HCT116 (cell line): ENCODE measurements around the gene SULT1A2. TPM values are rescaled to one million over a fixed set of nuclear protein-coding genes. Genes with fewer than 3 reads are reported as not detected.

ENCODE experiments used
- ATAC-seq: fragments of 200-7000 bp; cut with Tn5 transposase; 2 replicates; pipeline ENCODE4 v1.9.1; 2020; ENCODE audit warnings: mild to moderate bottlenecking, moderate library complexity
- BruUV-seq: library from RNA; stranded (reverse); fragments of 400-500 nt; replicated peaks from 2 replicates; lab custom pipeline; 2021; lab: Mats Ljungman, UMichigan
- CTCF ChIA-PET: fragments of 300-600 bp; sonication (Branson Sonifier 250); formaldehyde crosslinking; loops from one replicate; lab custom pipeline; 2021; ENCODE audit warnings: antibody characterized with exemption; lab: Charles Lee
- POLR2A ChIA-PET: fragments of 300-600, 350-600 bp; sonication (Branson Sonifier 250); formaldehyde crosslinking; loops from one replicate; lab custom pipeline; 2021; ENCODE audit warnings: antibody characterized with exemption; lab: Charles Lee
- RAD21 ChIA-PET, 2 experiments: fragments of 300-600 bp; sonication (Branson Sonifier 250); formaldehyde crosslinking; loops; one replicate each; lab custom pipeline; 2023; ENCODE audit warnings: low total read pairs in 2 of 2; ENCODE audit not compliant: uncharacterized antibody in 2 of 2, unreplicated experiment in 2 of 2, low non-redundant PET in 1 of 2; lab: Charles Lee
- DNase-seq: peaks from one replicate; pipeline ENCODE4 v3.0.0-alpha.2; 2010; ENCODE audit warnings: low read depth, low spot score
- H2AFZ ChIP-seq: fragments of 200-600 bp; shearing (Covaris generic), sonication (generic); 2 replicates; pipeline ENCODE4 v1.6.1; 2017; ENCODE audit warnings: low read depth, mixed run types, mixed read lengths, antibody characterized with exemption, low read length; ENCODE audit not compliant: poor library complexity, severe bottlenecking
- H3K27ac ChIP-seq: 2 replicates; pipeline ENCODE4 v1.5.1; 2012; ENCODE audit warnings: low read depth, low read length
- H3K27me3 ChIP-seq: fragments of 200-600 bp; sonication (generic); 2 replicates; pipeline ENCODE4 v1.6.1; 2016; ENCODE audit warnings: mixed run types, low read length, mixed read lengths; ENCODE audit not compliant: insufficient read depth
- H3K36me3 ChIP-seq, 2 experiments: fragments of 200-500 bp in 1 of 2; fragments of 200-600 bp in 1 of 2; sonication (Bioruptor generic) in 1 of 2; sonication (generic) in 1 of 2; 2 replicates each; pipeline versions ENCODE4 v1.5.1 to v1.6.1; 2014 to 2016; ENCODE audit warnings: low read length in 2 of 2, inconsistent platforms in 1 of 2, mixed read lengths in 1 of 2, mixed run types in 1 of 2; ENCODE audit not compliant: insufficient read depth in 2 of 2, control insufficient read depth in 1 of 2
- H3K4me1 ChIP-seq, 2 experiments: fragments of 200-600 bp in 1 of 2; sonication (generic) in 1 of 2; 2 replicates each; pipeline versions ENCODE4 v1.5.1 to v1.6.1; 2012 to 2017; ENCODE audit warnings: low read length in 2 of 2, inconsistent platforms in 1 of 2, mild to moderate bottlenecking in 1 of 2, mixed read lengths in 1 of 2, mixed run types in 1 of 2, moderate library complexity in 1 of 2; ENCODE audit not compliant: insufficient read depth in 2 of 2, control insufficient read depth in 1 of 2
- H3K4me2 ChIP-seq: fragments of 200-600 bp; sonication (generic); 2 replicates; pipeline ENCODE4 v1.6.1; 2017; ENCODE audit warnings: mixed run types, low read length, mixed read lengths
- H3K4me3 ChIP-seq, 2 experiments: fragments of 200-600 bp in 1 of 2; sonication (generic) in 1 of 2; replicated peaks in 1 of 2; 2 replicates each; pipeline ENCODE4 v1.5.1; 2011 to 2016; ENCODE audit warnings: low read length in 2 of 2, control low read depth in 1 of 2, low read depth in 1 of 2, mild to moderate bottlenecking in 1 of 2, mixed read lengths in 1 of 2, mixed run types in 1 of 2
- H3K79me2 ChIP-seq: fragments of 200-600 bp; sonication (generic); 2 replicates; pipeline ENCODE4 v1.6.1; 2017; ENCODE audit warnings: mild to moderate bottlenecking, mixed run types, low read length, moderate library complexity, mixed read lengths; ENCODE audit not compliant: insufficient read depth
- H3K9ac ChIP-seq: fragments of 200-600 bp; sonication (generic); 2 replicates; pipeline ENCODE4 v1.6.1; 2016; ENCODE audit warnings: low read length, mixed read lengths
- H3K9me2 ChIP-seq: fragments of 200-600 bp; sonication (generic), shearing (Covaris generic); 2 replicates; pipeline ENCODE4 v1.6.1; 2017; ENCODE audit warnings: mixed run types, mild to moderate bottlenecking, moderate library complexity; ENCODE audit not compliant: insufficient read depth
- H3K9me3 ChIP-seq, 2 experiments: fragments of 200-500 bp in 1 of 2; fragments of 200-600 bp in 1 of 2; sonication (Bioruptor generic) in 1 of 2; sonication (generic) in 1 of 2; 2 replicates each; pipeline ENCODE4 v1.6.1; 2014 to 2017; ENCODE audit warnings: low read length in 2 of 2, mixed read lengths in 2 of 2, inconsistent platforms in 1 of 2, low read depth in 1 of 2, mild to moderate bottlenecking in 1 of 2, mixed run types in 1 of 2, moderate library complexity in 1 of 2; ENCODE audit not compliant: control insufficient read depth in 1 of 2, insufficient read depth in 1 of 2
- H4K20me1 ChIP-seq: fragments of 200-600 bp; sonication (generic), shearing (Covaris generic); 2 replicates; pipeline ENCODE4 v1.6.1; 2017; ENCODE audit warnings: mixed run types, mild to moderate bottlenecking, moderate library complexity; ENCODE audit not compliant: insufficient read depth
- CEBPB ChIP-seq: IDR thresholded peaks from 2 replicates; pipeline ENCODE4 v1.6.1; 2012; ENCODE audit warnings: low read depth
- EZH2 ChIP-seq: fragments of 200-600 bp; sonication (generic); IDR thresholded peaks from 2 replicates; pipeline ENCODE4 v1.6.1; 2017; ENCODE audit warnings: antibody characterized with exemption, mixed run types
- JUND ChIP-seq: IDR thresholded peaks from 2 replicates; pipeline ENCODE4 v1.6.1; 2012
- POLR2A ChIP-seq: IDR thresholded peaks from 2 replicates; pipeline ENCODE4 v1.7.0; 2011; ENCODE audit warnings: borderline replicate concordance; ENCODE audit not compliant: insufficient read depth, insufficient read length; ENCODE audit errors: extremely low read depth
- POLR2AphosphoS5 ChIP-seq: IDR thresholded peaks from 2 replicates; pipeline ENCODE4 v1.6.1; 2011; ENCODE audit warnings: mild to moderate bottlenecking, low read depth, low read length, moderate library complexity
- RAD21 ChIP-seq: IDR thresholded peaks from 2 replicates; pipeline ENCODE4 v1.6.1; 2012; ENCODE audit warnings: low read depth, mild to moderate bottlenecking
- SIN3A ChIP-seq: IDR thresholded peaks from 2 replicates; pipeline ENCODE4 v1.6.1; 2012; ENCODE audit warnings: low read depth
- TCF7L2 ChIP-seq: IDR thresholded peaks from 2 replicates; pipeline ENCODE4 v1.7.0; 2011; ENCODE audit warnings: borderline replicate concordance, inconsistent platforms; ENCODE audit not compliant: insufficient read depth, insufficient read length; ENCODE audit errors: extremely low read depth
- intact Hi-C: fragments of 100-400 bp; cut with micrococcal nuclease; formaldehyde crosslinking; loops from 2 replicates; pipeline ENCODE4 v1.10.0; 2022
- total RNA-seq: library from RNA; stranded (reverse); gene quantifications from one replicate; pipeline ENCODE4 v1.2.1, GENCODE V29; 2021; ENCODE audit not compliant: unreplicated experiment
- TF ChIP-seq, protein P1 (sequence below): IDR thresholded peaks from 2 replicates; pipeline ENCODE4 v1.6.1; 2012; ENCODE audit warnings: low read depth
- TF ChIP-seq, protein P2 (sequence below): IDR thresholded peaks from 2 replicates; pipeline ENCODE4 v1.6.1; 2012

The SULT1A2 gene
- total RNA-seq, 1 experiment from 2014 or later = 1.9 TPM

- peaks cover 0 to 3% of the 10 kb centered on the region in 2 experiments; a peak in 1 of 4 replicates for H3K36me3 ChIP-seq
- POLR2A ChIA-PET = no interaction called here
Measured at GRCh38 chr16:28586466-28586865, 10.4 kb downstream of the SULT1A2 start.

DNA sequence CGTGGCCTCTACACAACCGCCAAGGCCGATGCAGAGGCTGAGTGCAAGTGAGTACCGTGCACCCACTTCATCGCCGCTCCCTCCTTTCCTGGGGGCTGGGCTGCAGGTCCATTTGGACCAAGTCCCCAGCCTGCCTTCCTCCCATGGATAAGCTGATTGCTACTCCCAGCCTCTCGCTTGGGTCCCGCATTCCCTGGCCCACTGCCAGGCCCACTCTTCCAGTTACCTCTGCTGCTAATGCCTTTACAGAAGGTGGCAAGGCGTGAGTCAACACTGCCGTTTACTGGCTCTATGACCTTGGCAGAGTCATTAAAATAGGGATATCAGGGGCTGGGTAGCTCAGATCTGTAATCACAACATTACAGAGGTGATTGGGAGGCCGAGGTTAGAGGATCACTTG lies 11.2 kb downstream of the SULT1A2 start:
- Histone ChIP-seq H3K9me2 (no peaks in the 10 kb centered on the region), H3K27ac (no peak overlapping the region), H3K4me3 (no peak overlapping the region), H3K4me1 (peaks cover 0 to 8% of the 10 kb centered on the region in 2 experiments; a peak in 2 of 4 replicates), H3K9me3 (no peaks in the 10 kb centered on the region), H3K9ac (no peak overlapping the region), H3K36me3 (peaks cover 0 to 3% of the 10 kb centered on the region in 2 experiments; a peak in 1 of 4 replicates), H3K79me2 (no peaks in the 10 kb centered on the region), H3K27me3 (no peaks in the 10 kb centered on the region), H3K4me2 (no peak overlapping the region), H4K20me1 (no peaks in the 10 kb centered on the region), H2AFZ (no peak overlapping the region)
- DNase-seq = no peak
- TF ChIP-seq JUND (no peak), POLR2AphosphoS5 (no peak), RAD21 (no peak), TCF7L2 (peak; percentile 41), CEBPB (no peak), POLR2A (no peak), SIN3A (no peak)
- TF ChIP-seq, protein P1, sequence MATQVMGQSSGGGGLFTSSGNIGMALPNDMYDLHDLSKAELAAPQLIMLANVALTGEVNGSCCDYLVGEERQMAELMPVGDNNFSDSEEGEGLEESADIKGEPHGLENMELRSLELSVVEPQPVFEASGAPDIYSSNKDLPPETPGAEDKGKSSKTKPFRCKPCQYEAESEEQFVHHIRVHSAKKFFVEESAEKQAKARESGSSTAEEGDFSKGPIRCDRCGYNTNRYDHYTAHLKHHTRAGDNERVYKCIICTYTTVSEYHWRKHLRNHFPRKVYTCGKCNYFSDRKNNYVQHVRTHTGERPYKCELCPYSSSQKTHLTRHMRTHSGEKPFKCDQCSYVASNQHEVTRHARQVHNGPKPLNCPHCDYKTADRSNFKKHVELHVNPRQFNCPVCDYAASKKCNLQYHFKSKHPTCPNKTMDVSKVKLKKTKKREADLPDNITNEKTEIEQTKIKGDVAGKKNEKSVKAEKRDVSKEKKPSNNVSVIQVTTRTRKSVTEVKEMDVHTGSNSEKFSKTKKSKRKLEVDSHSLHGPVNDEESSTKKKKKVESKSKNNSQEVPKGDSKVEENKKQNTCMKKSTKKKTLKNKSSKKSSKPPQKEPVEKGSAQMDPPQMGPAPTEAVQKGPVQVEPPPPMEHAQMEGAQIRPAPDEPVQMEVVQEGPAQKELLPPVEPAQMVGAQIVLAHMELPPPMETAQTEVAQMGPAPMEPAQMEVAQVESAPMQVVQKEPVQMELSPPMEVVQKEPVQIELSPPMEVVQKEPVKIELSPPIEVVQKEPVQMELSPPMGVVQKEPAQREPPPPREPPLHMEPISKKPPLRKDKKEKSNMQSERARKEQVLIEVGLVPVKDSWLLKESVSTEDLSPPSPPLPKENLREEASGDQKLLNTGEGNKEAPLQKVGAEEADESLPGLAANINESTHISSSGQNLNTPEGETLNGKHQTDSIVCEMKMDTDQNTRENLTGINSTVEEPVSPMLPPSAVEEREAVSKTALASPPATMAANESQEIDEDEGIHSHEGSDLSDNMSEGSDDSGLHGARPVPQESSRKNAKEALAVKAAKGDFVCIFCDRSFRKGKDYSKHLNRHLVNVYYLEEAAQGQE = no peak
- TF ChIP-seq, protein P2, sequence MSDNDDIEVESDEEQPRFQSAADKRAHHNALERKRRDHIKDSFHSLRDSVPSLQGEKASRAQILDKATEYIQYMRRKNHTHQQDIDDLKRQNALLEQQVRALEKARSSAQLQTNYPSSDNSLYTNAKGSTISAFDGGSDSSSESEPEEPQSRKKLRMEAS = no peak
- no TSS peak for BruUV-seq
- no peak for ATAC-seq
- CTCF ChIA-PET = no interaction called here
- POLR2A ChIA-PET = no interaction called here
- intact Hi-C loops = no loop called here
- RAD21 ChIA-PET = no interaction called here

More at GRCh38 chr16:28586466-28586865, 10.4 kb downstream of the SULT1A2 start:
- H3K9ac ChIP-seq = no peak overlapping the region
- ATAC-seq (no peak), DNase-seq (no peak)
- no peaks in the 10 kb centered on the region for H3K9me3 ChIP-seq
- ChIA-PET RAD21 (no interaction called here), CTCF (no interaction called here)
- no peaks in the 10 kb centered on the region for H4K20me1 ChIP-seq
- no peaks in the 10 kb centered on the region for H3K79me2 ChIP-seq
- intact Hi-C loops = no loop called here
- H3K9me2 ChIP-seq = no peaks in the 10 kb centered on the region
- no peak overlapping the region for H3K4me2 ChIP-seq
- peaks cover 0 to 8% of the 10 kb centered on the region in 2 experiments; a peak in 2 of 4 replicates for H3K4me1 ChIP-seq
- no peak overlapping the region for H3K27ac ChIP-seq
- BruUV-seq = no TSS peak
- H2AFZ ChIP-seq = no peak overlapping the region
- TF ChIP-seq RAD21 (no peak), POLR2AphosphoS5 (no peak), EZH2 (no peak)
- H3K4me3 ChIP-seq = no peak overlapping the region
- no peaks in the 10 kb centered on the region for H3K27me3 ChIP-seq
